Stimulated activated CD8-positive, alpha-beta memory T cell treated with anti-CD3 and anti-CD28 coated beads, Interleukin-2, amount 100 ng/mL, for 1 hour (primary cell): ENCODE results near the gene INTS11.

Experiments
- DNase-seq, 2 donors: peaks; one replicate each; pipeline ENCODE4 v3.0.0-alpha.2; 2020; ENCODE audit warnings: low read depth in 2 of 2

INTS11 gene

GRCh38 chr1:1312450-1313314 lies 11.8 kb downstream of the INTS11 start:
- DNase-seq, result no peak

- DNase-seq, result no peak
Observed at GRCh38 chr1:1311107-1312104, 13.1 kb downstream of the INTS11 start.

GRCh38 chr1:1310476-1311053 lies 13.9 kb downstream of the INTS11 start:
- no peak for DNase-seq

- no peak for DNase-seq
Observed at GRCh38 chr1:1310109-1310385, 14.4 kb downstream of the INTS11 start.

GRCh38 chr1:1309251-1310108 lies 15.0 kb downstream of the INTS11 start:
- DNase-seq, result no peak

GRCh38 chr1:1308756-1309250 lies 15.7 kb downstream of the INTS11 start:
- no peak for DNase-seq

- DNase-seq, result peak; percentile 68 to 81
Observed at GRCh38 chr1:1307923-1308755, 16.3 kb downstream of the INTS11 start, which contains the start of the genes ACAP3 and PUSL1. Gene ACAP3 (minus strand): TSS chr1:1307930. CDS start chr1:1307815, 115 bp downstream. Gene PUSL1 (plus strand): TSS chr1:1308597. CDS start chr1:1308644, 47 bp downstream.

GRCh38 chr1:1307261-1307922 lies 17.1 kb downstream of the INTS11 start:
- DNase-seq, result no peak

GRCh38 chr1:1306661-1307260 lies 17.7 kb downstream of the INTS11 start:
- no peak for DNase-seq

GRCh38 chr1:1306070-1306660 lies 18.3 kb downstream of the INTS11 start:
- DNase-seq, result no peak

- DNase-seq, result peak; percentile 61 to 62
Observed at GRCh38 chr1:1305300-1306069, 19.0 kb downstream of the INTS11 start.

GRCh38 chr1:1304331-1305299 lies 19.8 kb downstream of the INTS11 start:
- DNase-seq, result no peak

GRCh38 chr1:1303736-1304135 lies 20.7 kb downstream of the INTS11 start:
- no peak for DNase-seq

- DNase-seq, result no peak
Observed at GRCh38 chr1:1302951-1303509, 21.4 kb downstream of the INTS11 start.

- no peak for DNase-seq
Observed at GRCh38 chr1:1302006-1302430, 22.4 kb downstream of the INTS11 start.

- no peak for DNase-seq
Observed at GRCh38 chr1:1300352-1300739, 24.1 kb downstream of the INTS11 start.
